ENCODE data around the gene YAP1.
"Not testable (repeated sequence)": the region's sequence is repeated elsewhere in the genome, so short reads cannot be mapped to it uniquely, and the experiment has no call there.

Gene YAP1

DNA sequence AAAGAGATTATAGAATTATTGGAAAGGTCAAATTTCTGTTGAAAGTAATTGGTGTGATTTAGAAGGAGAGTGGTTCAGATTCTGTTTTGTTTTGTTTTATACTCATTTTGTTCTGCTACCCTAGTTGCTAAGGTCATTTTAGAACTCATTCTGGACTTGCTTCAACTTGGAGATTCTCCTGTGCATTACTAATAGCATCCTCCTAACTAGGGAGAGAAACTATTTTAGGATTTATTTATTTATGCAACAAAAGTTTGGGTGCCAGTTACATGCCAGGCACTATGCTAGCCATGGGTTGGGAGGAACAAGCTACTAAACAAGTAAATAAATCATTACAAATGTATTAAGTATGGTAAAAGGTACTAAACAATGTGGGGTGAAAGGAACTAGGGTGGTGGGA, 84.0 kb downstream of the YAP1 start:
- ChIA-PET CTCF (no interaction called here), POLR2A (no interaction called here)
- no peak for DNase-seq (ENCODE audit: extremely low spot score)
- TF ChIP-seq CTBP1 (IDR thresholded peaks at IDR 0.05; ENCODE audit: borderline replicate concordance) (no peak), ARNT (IDR thresholded peaks at IDR 0.05) (no peak), HDGF (IDR thresholded peaks at IDR 0.05; ENCODE audit: borderline replicate concordance) (no peak), LEF1 (IDR thresholded peaks at IDR 0.05; ENCODE audit: borderline replicate concordance) (no peak), SP1 (IDR thresholded peaks at IDR 0.05) (no peak), TARDBP (IDR thresholded peaks at IDR 0.05) (no peak), ELF4 (IDR thresholded peaks at IDR 0.05) (no peak), L3MBTL2 (conservative IDR thresholded peaks at IDR 0.05) (no peak), ZNF384 (IDR thresholded peaks at IDR 0.05) (no peak), SUZ12 (IDR thresholded peaks at IDR 0.05) (no peak), NFRKB (IDR thresholded peaks at IDR 0.05) (no peak)

DNA sequence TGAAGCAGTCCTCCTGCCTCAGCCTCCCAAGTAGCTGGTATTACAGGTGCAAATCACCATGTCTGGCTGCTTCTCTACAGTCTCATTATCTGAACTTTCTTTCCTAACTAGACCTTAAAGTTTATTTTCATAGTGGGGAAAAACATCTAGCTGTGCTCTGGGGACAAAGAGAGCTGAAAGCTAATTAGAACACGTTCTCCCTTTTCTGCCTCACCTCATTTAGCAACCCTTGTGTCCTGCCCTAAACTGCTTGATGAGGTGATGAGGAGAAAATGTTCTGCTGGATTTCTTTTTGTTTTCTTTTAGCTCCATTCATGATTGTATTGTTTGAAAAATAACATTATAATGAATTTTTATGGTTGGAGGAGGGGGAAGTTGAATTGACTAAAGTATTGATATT, 84.7 kb downstream of the YAP1 start:
- DNase-seq (ENCODE audit: extremely low spot score), result no peak
- POLR2A ChIA-PET, result no interaction called here

DNA sequence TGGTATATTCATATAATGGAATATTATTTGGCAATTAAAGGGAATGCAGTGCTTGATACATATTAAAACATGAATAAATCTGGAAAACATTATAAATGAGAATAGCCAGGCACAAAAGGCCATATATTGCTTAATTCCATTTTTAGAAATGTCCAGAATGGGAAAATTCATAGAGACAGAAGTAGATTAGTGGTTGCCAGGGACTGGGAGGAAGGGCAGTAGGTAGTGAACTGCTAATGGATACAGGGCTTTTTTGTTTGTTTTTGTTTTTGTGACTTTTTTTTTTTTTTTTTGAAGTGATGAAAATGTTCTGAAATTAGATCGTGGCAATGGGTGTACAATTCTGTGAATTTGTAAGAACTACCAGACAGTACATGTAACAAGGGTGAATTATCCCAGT, 86.1 kb downstream of the YAP1 start:
- CTCF ChIA-PET, result no interaction called here
- no peak for DNase-seq (ENCODE audit: extremely low spot score)
- POLR2A ChIA-PET, result no interaction called here
- no peak for TF ChIP-seq FOXM1 (IDR thresholded peaks at IDR 0.05; ENCODE audit: borderline replicate concordance)
- peak; percentile 40; the same call in 1 of the 2 replicates for TF ChIP-seq ZNF384 (IDR thresholded peaks at IDR 0.05)

More for the DNA sequence above, 84.7 kb downstream of the YAP1 start:
- CTCF ChIA-PET, result no interaction called here
- no peak for TF ChIP-seq SP1 (IDR thresholded peaks at IDR 0.05)
- no peak for TF ChIP-seq TARDBP (IDR thresholded peaks at IDR 0.05)
- TF ChIP-seq, protein P1, sequence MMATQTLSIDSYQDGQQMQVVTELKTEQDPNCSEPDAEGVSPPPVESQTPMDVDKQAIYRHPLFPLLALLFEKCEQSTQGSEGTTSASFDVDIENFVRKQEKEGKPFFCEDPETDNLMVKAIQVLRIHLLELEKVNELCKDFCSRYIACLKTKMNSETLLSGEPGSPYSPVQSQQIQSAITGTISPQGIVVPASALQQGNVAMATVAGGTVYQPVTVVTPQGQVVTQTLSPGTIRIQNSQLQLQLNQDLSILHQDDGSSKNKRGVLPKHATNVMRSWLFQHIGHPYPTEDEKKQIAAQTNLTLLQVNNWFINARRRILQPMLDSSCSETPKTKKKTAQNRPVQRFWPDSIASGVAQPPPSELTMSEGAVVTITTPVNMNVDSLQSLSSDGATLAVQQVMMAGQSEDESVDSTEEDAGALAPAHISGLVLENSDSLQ (IDR thresholded peaks at IDR 0.05), result no peak
- TF ChIP-seq FOXA1 (IDR thresholded peaks at IDR 0.05), result no peak
- no peak for TF ChIP-seq HDGF (IDR thresholded peaks at IDR 0.05; ENCODE audit: borderline replicate concordance)

DNA sequence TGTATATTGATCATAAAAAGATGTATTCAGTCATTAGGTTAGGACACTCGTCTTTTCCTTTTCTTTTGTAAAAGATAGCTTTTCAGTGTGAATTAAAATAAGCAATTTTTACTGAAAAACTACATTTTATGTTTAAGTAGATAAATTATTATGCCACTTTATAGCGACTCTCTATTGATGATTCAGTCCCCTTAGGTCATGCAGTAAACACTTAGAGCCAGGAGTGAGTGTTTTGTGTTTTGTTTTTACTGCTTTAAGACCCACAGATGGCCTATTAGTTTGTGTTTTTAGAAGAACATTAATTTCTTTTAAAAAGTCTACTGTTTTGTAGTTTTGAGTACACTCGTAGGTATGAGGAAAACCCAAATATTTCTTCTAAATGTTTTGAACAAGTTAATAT, 86.6 kb downstream of the YAP1 start:
- TF ChIP-seq ZNF384 (IDR thresholded peaks at IDR 0.05), result no peak
- TF ChIP-seq ELF4 (IDR thresholded peaks at IDR 0.05), result no peak
- TF ChIP-seq CTBP1 (IDR thresholded peaks at IDR 0.05; ENCODE audit: borderline replicate concordance), result no peak
- TF ChIP-seq, protein P1 (IDR thresholded peaks at IDR 0.05), result 0 out of 2 replicates have a peak, but pooled peaks have one; percentile 16
- CTCF ChIA-PET, result no interaction called here
- POLR2A ChIA-PET, result interaction anchor here (0.5 kb wide), 1 partner anchor 49 kb away, joined by 3 read pairs; no protein-coding TSS in a partner anchor
- DNase-seq (ENCODE audit: extremely low spot score), result no peak

DNA sequence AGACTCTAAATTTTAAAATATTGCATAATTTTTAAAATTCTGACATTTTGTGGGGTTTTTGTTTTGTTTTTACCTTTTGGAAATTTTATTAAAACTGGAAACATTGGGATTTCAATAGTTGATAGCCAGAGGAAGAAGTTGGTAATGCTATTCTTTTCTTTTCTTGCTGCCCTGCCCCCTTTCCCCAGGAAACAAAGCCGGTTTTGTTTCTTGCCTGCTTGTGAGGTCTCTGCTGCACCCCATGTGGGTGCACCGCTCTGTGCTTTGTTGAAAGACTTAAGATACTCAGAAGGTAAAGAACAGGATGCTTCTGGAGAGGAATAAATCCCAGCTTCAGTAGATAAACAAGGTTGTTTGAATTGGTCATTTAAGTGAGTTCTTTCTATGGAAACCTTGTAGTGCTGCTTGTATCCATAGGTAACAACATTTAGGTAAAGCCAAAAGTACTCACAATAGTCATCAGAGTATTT, 87.5 kb downstream of the YAP1 start:
- no peak for DNase-seq (ENCODE audit: extremely low spot score)
- TF ChIP-seq TARDBP (IDR thresholded peaks at IDR 0.05) (no peak), SP1 (IDR thresholded peaks at IDR 0.05) (no peak), FOXA1 (IDR thresholded peaks at IDR 0.05) (no peak)
- ChIA-PET POLR2A (interaction anchor here (0.5 kb wide), 1 partner anchor 50 kb away, joined by 3 read pairs; no protein-coding TSS in a partner anchor), CTCF (no interaction called here)

DNA sequence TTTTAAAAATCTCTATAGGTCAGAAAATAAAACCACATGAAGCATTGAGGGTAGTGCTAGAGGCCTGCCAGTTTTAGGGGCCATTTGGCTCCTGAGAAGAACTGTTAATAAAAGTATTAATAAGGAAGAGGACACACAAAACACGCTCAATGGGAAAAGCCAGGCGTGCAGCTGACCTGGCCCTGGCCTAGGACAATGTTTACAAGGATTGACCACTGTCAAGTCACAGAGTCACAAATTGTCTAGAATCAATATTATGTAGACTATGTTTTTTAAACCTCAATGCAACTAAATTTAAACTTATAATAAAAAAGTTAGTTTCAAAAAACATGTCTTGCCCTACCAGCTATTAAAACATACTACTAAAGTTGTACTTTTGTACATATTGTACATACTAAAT, 89.4 kb downstream of the YAP1 start:
- no peak for DNase-seq (ENCODE audit: extremely low spot score)
- POLR2A ChIA-PET, result no interaction called here
- CTCF ChIA-PET, result interaction anchor here (0.6 kb wide), 1 partner anchor 149 kb away, joined by 7 read pairs; no protein-coding TSS in a partner anchor
- no peak for TF ChIP-seq CTBP1 (IDR thresholded peaks at IDR 0.05; ENCODE audit: borderline replicate concordance)
- no peak for TF ChIP-seq ARNT (IDR thresholded peaks at IDR 0.05)
- TF ChIP-seq, protein P1 (IDR thresholded peaks at IDR 0.05), result no peak
- TF ChIP-seq NFRKB (IDR thresholded peaks at IDR 0.05), result no peak
- no peak for TF ChIP-seq LEF1 (IDR thresholded peaks at IDR 0.05; ENCODE audit: borderline replicate concordance)
- no peak for TF ChIP-seq TARDBP (IDR thresholded peaks at IDR 0.05)
- no peak for TF ChIP-seq FOXA1 (IDR thresholded peaks at IDR 0.05)
- TF ChIP-seq FOXM1 (IDR thresholded peaks at IDR 0.05; ENCODE audit: borderline replicate concordance), result no peak
- TF ChIP-seq SP1 (IDR thresholded peaks at IDR 0.05), result no peak
- TF ChIP-seq ZNF384 (IDR thresholded peaks at IDR 0.05), result no peak

DNA sequence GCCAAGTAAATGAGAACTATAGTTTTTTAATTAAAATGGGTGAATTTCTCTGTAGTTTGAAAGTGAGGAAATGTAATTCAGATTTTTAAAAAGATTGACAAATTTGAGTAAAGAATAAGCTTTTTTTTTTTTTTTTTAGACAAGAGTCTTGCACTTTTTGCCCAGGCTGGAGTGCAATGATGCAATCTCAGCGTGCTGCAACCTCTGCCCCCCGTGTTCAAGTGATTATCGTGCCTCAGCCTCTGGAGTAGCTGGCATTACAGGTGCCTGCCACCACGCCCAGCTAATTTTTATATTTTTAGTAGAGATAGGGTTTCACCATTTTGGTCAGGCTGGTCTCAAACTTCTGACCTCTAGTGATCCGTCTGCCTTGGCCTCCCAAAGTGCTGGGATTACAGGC, 90.1 kb downstream of the YAP1 start:
- POLR2A ChIA-PET; DNase-seq (ENCODE audit: extremely low spot score): not testable (repeated sequence)
- CTCF ChIA-PET, result interaction anchor here (0.6 kb wide), 1 partner anchor 150 kb away, joined by 7 read pairs; no protein-coding TSS in a partner anchor

DNA sequence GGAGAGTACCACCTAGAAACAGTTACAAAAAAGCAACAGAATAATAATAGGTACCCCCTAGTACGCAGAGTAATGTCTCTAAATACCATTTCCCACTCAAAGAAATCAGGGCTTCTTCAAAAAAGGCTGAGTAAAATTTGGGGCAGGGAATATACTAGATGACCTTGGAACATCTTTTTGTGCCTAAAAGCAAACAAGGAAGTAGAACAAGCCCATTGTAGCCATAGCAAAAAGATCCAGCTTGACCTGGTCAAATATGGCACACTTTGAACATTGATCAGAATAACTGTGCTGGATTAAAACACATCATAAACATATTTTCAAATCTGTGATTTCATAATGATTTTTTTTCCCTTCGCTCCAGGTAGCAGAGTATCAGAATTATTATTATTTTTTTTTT, 91.5 kb downstream of the YAP1 start:
- CTCF ChIA-PET, result no interaction called here
- POLR2A ChIA-PET, result no interaction called here
- TF ChIP-seq TARDBP (IDR thresholded peaks at IDR 0.05) (no peak), NFRKB (IDR thresholded peaks at IDR 0.05) (no peak), CTBP1 (IDR thresholded peaks at IDR 0.05; ENCODE audit: borderline replicate concordance) (no peak), FOXM1 (IDR thresholded peaks at IDR 0.05; ENCODE audit: borderline replicate concordance) (no peak), SP1 (IDR thresholded peaks at IDR 0.05) (no peak), LEF1 (IDR thresholded peaks at IDR 0.05; ENCODE audit: borderline replicate concordance) (no peak), SUZ12 (IDR thresholded peaks at IDR 0.05) (no peak), ZNF384 (IDR thresholded peaks at IDR 0.05) (no peak), ELF4 (IDR thresholded peaks at IDR 0.05) (no peak), FOXK2 (IDR thresholded peaks at IDR 0.05) (no peak), BHLHE40 (IDR thresholded peaks at IDR 0.05; ENCODE audit: borderline replicate concordance) (no peak), L3MBTL2 (conservative IDR thresholded peaks at IDR 0.05) (no peak), ARNT (IDR thresholded peaks at IDR 0.05) (no peak), HDGF (IDR thresholded peaks at IDR 0.05; ENCODE audit: borderline replicate concordance) (no peak), FOXA1 (IDR thresholded peaks at IDR 0.05) (no peak)
- TF ChIP-seq, protein P1 (IDR thresholded peaks at IDR 0.05), result no peak
- DNase-seq (ENCODE audit: extremely low spot score), result no peak
